Neutrophil (primary cell): ENCODE data around the gene ADAMTS8.

Experiments used
- H3K27ac ChIP-seq: fragments of 200-600 bp; sonication (generic); 2 replicates; pipeline ENCODE4 v1.5.1; 2016; ENCODE audit warnings: mild to moderate bottlenecking, moderate library complexity
- H3K27me3 ChIP-seq: fragments of 200-600 bp; sonication (generic); 2 replicates; pipeline ENCODE4 v1.6.0; 2016; ENCODE audit warnings: mild to moderate bottlenecking
- H3K36me3 ChIP-seq: fragments of 200-600 bp; sonication (generic); 2 replicates; pipeline ENCODE4 v1.5.1; 2017
- H3K4me1 ChIP-seq, 2 experiments: fragments of 200-600 bp in 1 of 2; sonication (generic) in 1 of 2; 1 replicate in 1 of 2; 2 replicates in 1 of 2; pipeline versions ENCODE4 v1.5.1 to v1.6.1; 2013 to 2016; ENCODE audit warnings: low read depth in 1 of 2, low read length in 1 of 2, mild to moderate bottlenecking in 1 of 2, moderate library complexity in 1 of 2; ENCODE audit not compliant: control insufficient read depth in 1 of 2, insufficient read depth in 1 of 2
- H3K4me3 ChIP-seq, 2 experiments: fragments of 200-600 bp in 1 of 2; sonication (generic) in 1 of 2; 1 replicate in 1 of 2; 2 replicates in 1 of 2; pipeline ENCODE4 v1.5.1; 2013 to 2016; ENCODE audit warnings: low read depth in 1 of 2, low read length in 1 of 2, mild to moderate bottlenecking in 1 of 2, moderate library complexity in 1 of 2
- H3K9me3 ChIP-seq: fragments of 200-600 bp; sonication (generic); 2 replicates; pipeline ENCODE4 v1.5.1; 2016
- CTCF ChIP-seq: fragments of 200-600 bp; sonication (generic); IDR thresholded peaks from 2 replicates; pipeline ENCODE4 v1.5.1; 2016; ENCODE audit warnings: antibody characterized with exemption

ADAMTS8 gene

GRCh38 chr11:130428316-130429119 is at the start of gene ADAMTS8:
TSS of gene ADAMTS8 (minus strand) at chr11:130428609. CDS start at chr11:130428286, 323 bp downstream.
- Histone ChIP-seq H3K27me3 (peaks cover 100% of the 10 kb centered on the region), H3K4me3 (no peak within 1 kb of the TSS), H3K27ac (no peak within 1 kb of the TSS), H3K9me3 (no peaks in the 10 kb centered on the region), H3K4me1 (peaks cover 0 to 5% of the 10 kb centered on the region in 2 experiments), H3K36me3 (no peaks in the 10 kb centered on the region)
- no peak for TF ChIP-seq CTCF

- Histone ChIP-seq H3K4me1 (no peaks in the 10 kb centered on the region), H3K36me3 (no peaks in the 10 kb centered on the region), H3K27me3 (no peaks in the 10 kb centered on the region), H3K27ac (no peak overlapping the region), H3K4me3 (no peak overlapping the region), H3K9me3 (no peaks in the 10 kb centered on the region)
- TF ChIP-seq CTCF: no peak
These were observed 49.3 kb upstream of the ADAMTS8 start for GRCh38 chr11:130477586-130478203.

- no peaks in the 10 kb centered on the region for H3K36me3 ChIP-seq
- no peaks in the 10 kb centered on the region for H3K27me3 ChIP-seq
- no peak overlapping the region for H3K27ac ChIP-seq
- no peak for TF ChIP-seq CTCF
- no peak overlapping the region for H3K4me3 ChIP-seq
- H3K4me1 ChIP-seq: no peaks in the 10 kb centered on the region
- H3K9me3 ChIP-seq: no peaks in the 10 kb centered on the region
These were observed 48.6 kb upstream of the ADAMTS8 start for GRCh38 chr11:130476922-130477491.

- no peaks in the 10 kb centered on the region for H3K9me3 ChIP-seq
- no peaks in the 10 kb centered on the region for H3K27me3 ChIP-seq
- no peak overlapping the region for H3K4me3 ChIP-seq
- no peak for TF ChIP-seq CTCF
- H3K4me1 ChIP-seq: no peaks in the 10 kb centered on the region
- no peak overlapping the region for H3K27ac ChIP-seq
- no peaks in the 10 kb centered on the region for H3K36me3 ChIP-seq
These were observed 48.0 kb upstream of the ADAMTS8 start for GRCh38 chr11:130476200-130476921.

- H3K27ac ChIP-seq: no peak overlapping the region
- no peaks in the 10 kb centered on the region for H3K4me1 ChIP-seq
- no peaks in the 10 kb centered on the region for H3K27me3 ChIP-seq
- H3K9me3 ChIP-seq: no peaks in the 10 kb centered on the region
- no peak overlapping the region for H3K4me3 ChIP-seq
- no peaks in the 10 kb centered on the region for H3K36me3 ChIP-seq
- TF ChIP-seq CTCF: no peak
These were observed 47.1 kb upstream of the ADAMTS8 start for GRCh38 chr11:130475426-130476053.
